Measurements from ENCODE around the gene MYL1. TPM values are rescaled to one million over a fixed set of nuclear protein-coding genes. Genes with fewer than 3 reads are reported as not detected.

MYL1 gene
- total RNA-seq, 1 donor from 2014 or later, result not detected

DNA sequence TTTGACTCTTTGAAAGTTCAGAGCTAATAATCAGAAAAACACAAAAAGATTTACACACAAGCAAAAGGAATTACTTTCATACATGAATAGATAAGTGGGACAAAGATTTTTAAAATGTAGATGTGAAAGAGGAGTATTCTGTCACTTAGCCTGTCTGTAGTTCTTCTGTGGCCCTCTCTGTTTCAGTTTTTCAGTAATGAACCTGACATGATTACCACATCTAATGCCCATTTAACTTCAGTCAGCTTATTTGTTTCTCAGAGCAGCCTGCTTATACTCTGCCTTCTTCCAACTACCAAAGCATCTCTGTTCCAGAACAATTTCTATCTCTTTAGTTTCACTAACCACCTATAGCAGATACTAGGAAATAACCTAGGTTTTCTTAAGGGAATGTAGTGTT is 55.3 kb downstream of the MYL1 start:
- Mint-ChIP-seq H3K4me1 (no peaks in the 10 kb centered on the region), H3K36me3 (ENCODE audit: low read depth) (no peaks in the 10 kb centered on the region), H3K27me3 (ENCODE audit: low read depth) (no peaks in the 10 kb centered on the region), H3K4me3 (no peak overlapping the region), H3K9me3 (no peaks in the 10 kb centered on the region), H3K27ac (ENCODE audit: unreplicated experiment) (no peak overlapping the region)
- DNase-seq (ENCODE audit: low read depth, low spot score), result no peak
- TF ChIP-seq CTCF (conservative IDR thresholded peaks at IDR 0.05), result no peak

DNA sequence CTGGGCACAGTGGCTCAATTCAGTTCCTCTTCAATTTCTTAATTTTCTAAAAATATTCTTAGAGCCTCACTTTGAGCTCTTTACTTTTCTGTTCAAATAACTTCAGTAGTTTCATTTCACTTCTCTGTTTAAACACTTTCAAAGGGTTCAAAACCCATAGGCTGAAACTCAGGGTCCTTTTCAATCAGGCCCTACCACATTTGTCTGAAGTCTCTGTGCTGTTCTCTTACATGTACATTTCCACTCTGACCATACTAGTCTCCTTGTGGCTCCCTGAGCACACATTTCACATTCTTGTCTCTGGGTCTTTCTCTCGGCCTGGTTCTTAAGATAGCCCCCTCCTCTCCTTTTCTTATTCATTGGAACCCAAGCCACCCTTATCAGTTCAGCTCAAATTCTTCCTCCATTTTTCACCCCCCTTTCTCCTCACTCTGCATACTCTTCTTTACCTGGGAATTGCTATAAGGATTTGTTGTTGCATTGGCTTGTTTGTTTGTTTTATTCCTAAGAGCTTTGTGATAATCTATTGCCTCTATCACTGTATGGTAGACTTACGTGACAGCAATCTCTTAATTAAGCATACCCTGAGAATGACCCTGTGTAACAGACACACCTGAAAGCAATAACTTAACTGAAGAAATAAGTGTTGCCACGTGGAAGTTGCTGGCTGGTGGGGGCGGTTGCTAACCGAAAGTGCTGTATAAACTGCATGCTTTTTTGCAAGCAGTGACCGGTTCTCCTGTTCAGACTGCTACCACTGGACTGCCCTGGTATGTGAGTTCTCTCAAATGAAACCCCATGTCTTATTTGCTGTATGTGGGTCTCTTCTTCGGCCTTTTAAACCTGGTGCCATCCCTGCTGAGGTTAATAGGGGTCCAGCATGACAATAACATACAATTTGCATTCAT is 62.0 kb downstream of the MYL1 start:
- TF ChIP-seq CTCF (conservative IDR thresholded peaks at IDR 0.05), result no peak
- H3K4me1 Mint-ChIP-seq, result no peaks in the 10 kb centered on the region
- H3K4me3 Mint-ChIP-seq, result no peak overlapping the region
- DNase-seq (ENCODE audit: low read depth, low spot score), result no peak
- no peaks in the 10 kb centered on the region for H3K27me3 Mint-ChIP-seq (ENCODE audit: low read depth)
- no peak overlapping the region for H3K27ac Mint-ChIP-seq (ENCODE audit: unreplicated experiment)
- H3K9me3 Mint-ChIP-seq, result no peaks in the 10 kb centered on the region
- H3K36me3 Mint-ChIP-seq (ENCODE audit: low read depth), result no peaks in the 10 kb centered on the region

DNA sequence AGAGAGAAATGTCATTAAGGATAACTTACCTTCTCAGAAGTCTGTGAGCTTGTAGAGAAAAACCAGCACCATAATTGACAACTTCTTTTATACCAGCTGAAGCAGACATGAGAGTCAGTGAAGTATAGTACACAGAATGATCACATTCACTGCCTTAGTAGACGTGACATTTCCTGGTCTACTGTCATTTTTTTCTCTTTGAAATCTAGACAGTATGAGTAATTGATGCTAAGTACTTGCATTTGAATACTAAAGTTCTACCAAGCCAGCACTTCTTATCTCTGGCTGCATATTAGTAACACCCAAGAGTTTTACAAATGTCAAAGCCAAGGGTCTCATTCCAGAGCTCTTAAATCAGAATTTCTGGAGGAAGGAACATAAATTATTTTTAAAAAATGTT is 64.4 kb downstream of the MYL1 start:
- no peaks in the 10 kb centered on the region for H3K27me3 Mint-ChIP-seq (ENCODE audit: low read depth)
- DNase-seq (ENCODE audit: low read depth, low spot score), result no peak
- no peak for TF ChIP-seq CTCF (conservative IDR thresholded peaks at IDR 0.05)
- no peaks in the 10 kb centered on the region for H3K36me3 Mint-ChIP-seq (ENCODE audit: low read depth)
- H3K4me1 Mint-ChIP-seq, result no peaks in the 10 kb centered on the region
- H3K9me3 Mint-ChIP-seq, result no peaks in the 10 kb centered on the region
- no peak overlapping the region for H3K27ac Mint-ChIP-seq (ENCODE audit: unreplicated experiment)
- no peak overlapping the region for H3K4me3 Mint-ChIP-seq

Other genes with a start within 250 kb of the MYL1 start
- 18.3 and 19.2 TPM in 2 replicates for gene KANSL1L, start 143.8 kb downstream of the MYL1 start, total RNA-seq
- 0.35 TPM in 1 of 2 replicates, not detected in the other for gene ACADL, start 89.7 kb downstream of the MYL1 start, total RNA-seq
- 37.2 and 40.4 TPM in 2 replicates for gene LANCL1, start 161.6 kb upstream of the MYL1 start, total RNA-seq
- gene CPS1, start 241.4 kb upstream of the MYL1 start, total RNA-seq, result 7.9 and 8.8 TPM in 2 replicates